Dermis blood vessel endothelial cell (primary cell): ENCODE results near the gene IL6. TPM values are rescaled to one million over a fixed set of nuclear protein-coding genes. Genes with fewer than 3 reads are reported as not detected.

ENCODE experiments used
- total RNA-seq: library from RNA; depleted of rRNA; stranded (reverse); fragments of >200 nt; gene quantifications from 2 replicates; pipeline ENCODE4 v1.2.3, GENCODE V29; 2014

IL6 gene
- total RNA-seq, 1 donor from 2014 or later = 1.0 TPM

Other genes with a start within 250 kb of the IL6 start
- 24.5 and 33.4 TPM in 2 replicates for gene STEAP1B, start 227.0 kb upstream of the IL6 start, total RNA-seq
- gene TOMM7, start 95.6 kb downstream of the IL6 start, total RNA-seq = 69.8 and 111 TPM in 2 replicates